OCI-LY7 (cell line): ENCODE measurements around the gene TNFSF13. TPM values are rescaled to one million over a fixed set of nuclear protein-coding genes. Genes with fewer than 3 reads are reported as not detected.

Source experiments
- BruUV-seq: library from RNA; stranded (reverse); fragments of 400-500 nt; replicated peaks from 2 replicates; lab custom pipeline; 2021; lab: Mats Ljungman, UMichigan
- CTCF ChIA-PET: fragments of 300-600 bp; sonication (Branson Sonifier 250); formaldehyde crosslinking; loops from one replicate; lab custom pipeline; 2022; ENCODE audit warnings: antibody characterized with exemption; ENCODE audit not compliant: unreplicated experiment; lab: Charles Lee
- POLR2A ChIA-PET: fragments of 300-600 bp; sonication (Branson Sonifier 250); formaldehyde crosslinking; loops from one replicate; lab custom pipeline; 2022; ENCODE audit warnings: antibody characterized with exemption; lab: Charles Lee
- DNase-seq: peaks from one replicate; pipeline ENCODE4 v3.0.0-alpha.2; 2015; ENCODE audit warnings: low spot score
- H2AFZ ChIP-seq: fragments of 200-600 bp; sonication (generic), shearing (Covaris generic); 2 replicates; pipeline ENCODE4 v1.6.1; 2014; ENCODE audit warnings: mild to moderate bottlenecking, antibody characterized with exemption, low read length, moderate library complexity
- H3K27ac ChIP-seq: fragments of 200-600 bp; sonication (generic); 2 replicates; pipeline ENCODE4 v1.5.1; 2014; ENCODE audit warnings: mixed run types, low read depth, mild to moderate bottlenecking, moderate library complexity, low read length, inconsistent platforms; ENCODE audit not compliant: poor library complexity, severe bottlenecking
- H3K36me3 ChIP-seq: fragments of 200-600 bp; sonication (generic); 2 replicates; pipeline ENCODE4 v1.6.1; 2014; ENCODE audit warnings: mild to moderate bottlenecking, antibody characterized with exemption, low read length, moderate library complexity, mixed read lengths; ENCODE audit not compliant: insufficient read depth
- H3K4me1 ChIP-seq: fragments of 200-600 bp; sonication (generic); 2 replicates; pipeline ENCODE4 v1.5.1; 2014; ENCODE audit warnings: mild to moderate bottlenecking, low read length; ENCODE audit not compliant: insufficient read depth, poor library complexity, severe bottlenecking
- H3K4me2 ChIP-seq: fragments of 200-600 bp; sonication (generic); 2 replicates; pipeline ENCODE4 v1.6.1; 2014; ENCODE audit warnings: mild to moderate bottlenecking, low read length
- H3K4me3 ChIP-seq: fragments of 200-600 bp; sonication (generic); 2 replicates; pipeline ENCODE4 v1.5.1; 2014; ENCODE audit warnings: mild to moderate bottlenecking, low read depth, low read length; ENCODE audit not compliant: poor library complexity, severe bottlenecking
- H3K79me2 ChIP-seq: fragments of 200-600 bp; sonication (generic); 2 replicates; pipeline ENCODE4 v1.6.1; 2016; ENCODE audit warnings: low read depth, mild to moderate bottlenecking, low read length, moderate library complexity, mixed read lengths; ENCODE audit not compliant: insufficient read depth
- H3K9me2 ChIP-seq: fragments of 200-600 bp; sonication (generic); 2 replicates; pipeline ENCODE4 v1.6.1; 2016; ENCODE audit warnings: mild to moderate bottlenecking, low read length, mixed read lengths; ENCODE audit not compliant: insufficient read depth
- H3K9me3 ChIP-seq: fragments of 200-600 bp; sonication (generic); 2 replicates; pipeline ENCODE4 v1.6.1; 2014; ENCODE audit warnings: mild to moderate bottlenecking, mixed run types, low read length, mixed read lengths
- H4K20me1 ChIP-seq: fragments of 200-600 bp; sonication (generic); 2 replicates; pipeline ENCODE4 v1.6.1; 2014; ENCODE audit warnings: mild to moderate bottlenecking, antibody characterized with exemption, low read length, moderate library complexity, mixed read lengths; ENCODE audit not compliant: insufficient read depth
- EZH2phosphoT487 ChIP-seq: fragments of 200-600 bp; sonication (generic); IDR thresholded peaks from 2 replicates; pipeline ENCODE4 v1.6.1; 2018; ENCODE audit warnings: low read depth, borderline replicate concordance, mild to moderate bottlenecking, mixed run types, antibody characterized with exemption, low read length, moderate library complexity, mixed read lengths
- intact Hi-C: fragments of 100-400 bp; cut with micrococcal nuclease; formaldehyde crosslinking; loops from one replicate; pipeline ENCODE4 v1.10.0; 2022; ENCODE audit not compliant: unreplicated experiment
- total RNA-seq, 2 experiments: library from RNA; depleted of rRNA in 1 of 2; stranded (reverse); fragments of >200 nt in 1 of 2; shearing (Covaris generic) in 1 of 2; gene quantifications; 2 replicates each; pipeline ENCODE4 v1.2.3, GENCODE V29; 2014 to 2022
- TF ChIP-seq, protein P1 (sequence below): fragments of 200-600 bp; sonication (generic); conservative IDR thresholded peaks from 2 replicates; pipeline ENCODE4 v1.5.1; 2014; ENCODE audit warnings: mild to moderate bottlenecking, antibody characterized with exemption, low read length, moderate library complexity, mixed read lengths

The TNFSF13 gene
- total RNA-seq, 2 experiments from 2014 or later: 0.98 to 6.0 TPM

DNA sequence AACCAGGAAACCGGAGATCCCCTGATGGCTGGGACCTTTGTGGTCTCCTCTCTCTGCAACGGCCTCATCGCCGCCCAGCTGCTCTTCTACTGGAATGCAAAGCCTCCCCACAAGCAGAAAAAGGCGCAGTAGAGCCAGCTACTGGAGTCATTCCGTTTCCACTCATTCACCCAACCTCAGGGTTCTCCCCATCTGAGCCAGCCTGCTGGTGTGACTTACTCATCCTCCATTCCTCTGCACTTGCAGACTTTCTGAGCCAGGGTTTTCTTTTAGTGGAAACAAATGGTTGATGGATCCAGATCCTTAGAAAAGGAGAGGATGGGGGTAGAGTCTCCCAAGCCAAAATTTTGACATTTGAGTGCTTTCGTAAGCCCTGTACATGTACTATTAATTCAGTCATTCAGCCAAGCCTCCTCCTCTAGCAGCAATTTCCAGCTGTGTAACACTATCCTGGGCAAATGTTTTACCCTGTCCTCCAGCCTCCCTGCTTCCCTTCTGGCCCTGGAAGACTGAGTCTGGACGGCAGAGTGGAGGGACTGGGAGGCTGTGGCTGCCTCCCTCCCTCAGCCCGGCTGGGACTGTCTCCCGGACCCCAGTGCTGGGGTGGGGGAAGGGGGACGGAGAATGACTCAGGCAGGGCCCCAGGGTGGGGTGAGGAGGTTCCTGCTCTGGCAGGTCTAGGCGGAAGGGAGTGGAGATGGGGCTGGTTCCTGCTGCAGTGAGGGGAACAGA lies 29.0 kb downstream of the TNFSF13 start:
- Histone ChIP-seq H3K36me3 (peaks cover 69% of the 10 kb centered on the region), H3K4me2 (no peak overlapping the region), H2AFZ (no peak overlapping the region), H4K20me1 (no peaks in the 10 kb centered on the region), H3K4me3 (no peak overlapping the region), H3K9me2 (no peaks in the 10 kb centered on the region), H3K4me1 (peaks cover 18% of the 10 kb centered on the region), H3K27ac (no peak overlapping the region), H3K9me3 (no peaks in the 10 kb centered on the region), H3K79me2 (peaks cover 5% of the 10 kb centered on the region; the same call in 1 of the 2 replicates)
- BruUV-seq: TSS peak; percentile 20
- ChIA-PET POLR2A (interaction anchor here (0.6 kb wide), 1 partner anchor 182 kb away, joined by 4 read pairs; no protein-coding TSS in a partner anchor), CTCF (no interaction called here)
- DNase-seq: no peak
- intact Hi-C loops: no loop called here
- no peak for TF ChIP-seq EZH2phosphoT487
- TF ChIP-seq, protein P1, sequence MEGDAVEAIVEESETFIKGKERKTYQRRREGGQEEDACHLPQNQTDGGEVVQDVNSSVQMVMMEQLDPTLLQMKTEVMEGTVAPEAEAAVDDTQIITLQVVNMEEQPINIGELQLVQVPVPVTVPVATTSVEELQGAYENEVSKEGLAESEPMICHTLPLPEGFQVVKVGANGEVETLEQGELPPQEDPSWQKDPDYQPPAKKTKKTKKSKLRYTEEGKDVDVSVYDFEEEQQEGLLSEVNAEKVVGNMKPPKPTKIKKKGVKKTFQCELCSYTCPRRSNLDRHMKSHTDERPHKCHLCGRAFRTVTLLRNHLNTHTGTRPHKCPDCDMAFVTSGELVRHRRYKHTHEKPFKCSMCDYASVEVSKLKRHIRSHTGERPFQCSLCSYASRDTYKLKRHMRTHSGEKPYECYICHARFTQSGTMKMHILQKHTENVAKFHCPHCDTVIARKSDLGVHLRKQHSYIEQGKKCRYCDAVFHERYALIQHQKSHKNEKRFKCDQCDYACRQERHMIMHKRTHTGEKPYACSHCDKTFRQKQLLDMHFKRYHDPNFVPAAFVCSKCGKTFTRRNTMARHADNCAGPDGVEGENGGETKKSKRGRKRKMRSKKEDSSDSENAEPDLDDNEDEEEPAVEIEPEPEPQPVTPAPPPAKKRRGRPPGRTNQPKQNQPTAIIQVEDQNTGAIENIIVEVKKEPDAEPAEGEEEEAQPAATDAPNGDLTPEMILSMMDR: no peak

DNA sequence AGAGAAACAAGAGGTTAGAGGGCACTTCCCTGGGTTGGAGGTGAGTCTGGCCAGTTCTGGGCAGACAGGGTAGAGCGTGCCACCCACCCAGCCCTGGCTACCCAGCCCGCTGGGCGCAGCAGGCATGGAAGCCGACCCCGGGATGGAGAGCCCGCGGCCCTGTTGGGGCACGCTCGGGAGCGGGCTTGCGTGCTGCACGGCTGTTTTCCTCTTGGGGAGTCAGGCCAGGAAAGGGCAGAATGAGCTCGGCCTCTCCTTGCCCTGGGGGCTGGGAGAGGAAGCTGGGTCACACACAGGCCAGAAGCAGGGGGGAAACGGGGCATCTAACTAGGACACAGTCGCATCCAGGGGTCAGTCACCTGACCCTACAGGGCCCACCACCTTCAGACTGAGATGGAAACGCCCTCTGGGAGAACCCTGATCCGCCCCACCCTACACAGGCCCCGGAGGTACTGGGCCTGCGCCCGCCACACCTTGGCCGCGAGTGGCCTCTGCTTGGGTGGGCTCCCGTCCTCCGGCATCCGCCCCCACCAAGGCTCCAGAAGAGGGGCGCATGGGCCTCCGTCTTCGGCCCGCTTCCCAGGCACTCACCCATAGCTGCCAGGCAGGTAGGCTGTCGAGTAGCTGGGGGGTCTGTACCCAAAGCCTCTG lies 30.1 kb downstream of the TNFSF13 start:
- intact Hi-C loops: no loop called here
- no peak overlapping the region for H3K4me2 ChIP-seq
- TF ChIP-seq, protein P1: no peak
- TF ChIP-seq EZH2phosphoT487: no peak
- H3K27ac ChIP-seq: no peak overlapping the region
- peaks cover 11% of the 10 kb centered on the region for H3K4me1 ChIP-seq
- ChIA-PET CTCF (interaction anchor here (1.0 kb wide), 1 partner anchor 74 kb away, joined by 3 read pairs; no protein-coding TSS in a partner anchor), POLR2A (no interaction called here)
- H3K9me3 ChIP-seq: no peaks in the 10 kb centered on the region
- no peak for DNase-seq
- no peak overlapping the region for H2AFZ ChIP-seq
- H3K36me3 ChIP-seq: peaks cover 71% of the 10 kb centered on the region
- H3K79me2 ChIP-seq: peaks cover 5% of the 10 kb centered on the region; the same call in 1 of the 2 replicates
- H3K9me2 ChIP-seq: no peaks in the 10 kb centered on the region
- H3K4me3 ChIP-seq: no peak overlapping the region
- no TSS peak for BruUV-seq
- no peaks in the 10 kb centered on the region for H4K20me1 ChIP-seq
